ENCODE data around the gene MLX.

DNA sequence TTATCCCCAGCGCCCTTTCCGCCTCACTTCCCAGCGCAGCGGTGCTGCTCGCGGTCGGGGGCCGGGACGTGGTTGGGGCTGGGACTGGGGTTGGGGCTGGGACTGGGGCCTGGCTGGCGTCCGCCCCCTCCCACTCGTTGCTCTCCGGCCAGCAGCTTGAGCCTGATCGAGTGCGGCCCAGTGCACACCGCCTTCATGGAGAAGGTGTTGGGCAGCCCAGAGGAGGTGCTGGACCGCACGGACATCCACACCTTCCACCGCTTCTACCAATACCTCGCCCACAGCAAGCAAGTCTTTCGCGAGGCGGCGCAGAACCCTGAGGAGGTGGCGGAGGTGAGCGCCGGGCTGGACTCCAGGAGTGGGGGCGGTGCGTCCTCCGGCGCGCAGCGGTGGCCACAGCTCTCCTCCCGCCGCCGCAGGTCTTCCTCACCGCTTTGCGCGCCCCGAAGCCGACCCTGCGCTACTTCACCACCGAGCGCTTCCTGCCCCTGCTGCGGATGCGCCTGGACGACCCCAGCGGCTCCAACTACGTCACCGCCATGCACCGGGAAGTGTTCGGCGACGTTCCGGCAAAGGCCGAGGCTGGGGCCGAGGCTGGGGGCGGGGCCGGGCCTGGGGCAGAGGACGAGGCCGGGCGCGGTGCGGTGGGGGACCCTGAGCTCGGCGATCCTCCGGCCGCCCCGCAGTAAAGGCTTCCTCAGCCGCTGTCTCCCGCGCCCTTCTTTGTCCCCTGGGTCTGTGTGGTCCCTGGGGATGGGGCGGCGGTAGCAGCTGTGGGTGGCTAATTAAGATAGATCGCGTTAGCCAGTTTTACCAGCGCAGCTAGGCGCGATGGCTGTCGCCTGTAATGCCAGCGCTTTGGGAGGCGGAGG lies 12.4 kb upstream of the MLX start:
- TF ChIP-seq, protein P1, sequence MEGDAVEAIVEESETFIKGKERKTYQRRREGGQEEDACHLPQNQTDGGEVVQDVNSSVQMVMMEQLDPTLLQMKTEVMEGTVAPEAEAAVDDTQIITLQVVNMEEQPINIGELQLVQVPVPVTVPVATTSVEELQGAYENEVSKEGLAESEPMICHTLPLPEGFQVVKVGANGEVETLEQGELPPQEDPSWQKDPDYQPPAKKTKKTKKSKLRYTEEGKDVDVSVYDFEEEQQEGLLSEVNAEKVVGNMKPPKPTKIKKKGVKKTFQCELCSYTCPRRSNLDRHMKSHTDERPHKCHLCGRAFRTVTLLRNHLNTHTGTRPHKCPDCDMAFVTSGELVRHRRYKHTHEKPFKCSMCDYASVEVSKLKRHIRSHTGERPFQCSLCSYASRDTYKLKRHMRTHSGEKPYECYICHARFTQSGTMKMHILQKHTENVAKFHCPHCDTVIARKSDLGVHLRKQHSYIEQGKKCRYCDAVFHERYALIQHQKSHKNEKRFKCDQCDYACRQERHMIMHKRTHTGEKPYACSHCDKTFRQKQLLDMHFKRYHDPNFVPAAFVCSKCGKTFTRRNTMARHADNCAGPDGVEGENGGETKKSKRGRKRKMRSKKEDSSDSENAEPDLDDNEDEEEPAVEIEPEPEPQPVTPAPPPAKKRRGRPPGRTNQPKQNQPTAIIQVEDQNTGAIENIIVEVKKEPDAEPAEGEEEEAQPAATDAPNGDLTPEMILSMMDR (IDR thresholded peaks at IDR 0.05; ENCODE audit: low read depth, low read length), result no peak
- no peak; the same call in 1 of the 2 replicates for TF ChIP-seq MYC (IDR thresholded peaks at IDR 0.05; ENCODE audit: low read depth, low read length)

All from NB4 (cell line).